Skeletal muscle cell (primary cell): Measurements from ENCODE around the gene RAET1L.
"Not testable (repeated sequence)": the region's sequence is repeated elsewhere in the genome, so short reads cannot be mapped to it uniquely, and the experiment has no call there.

ENCODE experiments used
- DNase-seq: peaks from one replicate; pipeline ENCODE4 v3.0.0-alpha.2; 2010; ENCODE audit warnings: low read depth
- H3K4me3 ChIP-seq: 2 replicates; pipeline ENCODE4 v1.5.1; 2011; ENCODE audit warnings: low read depth, mild to moderate bottlenecking, control low read depth, low read length, moderate library complexity

The RAET1L gene

GRCh38 chr6:150025201-150025917 lies at the start of gene RAET1L:
Gene RAET1L (minus strand): TSS chr6:150025532. CDS start chr6:150025471, 61 bp downstream.
- peak; percentile 7 for DNase-seq
- peak within 1 kb of the TSS; percentile 36 for H3K4me3 ChIP-seq

GRCh38 chr6:150075034-150075421 lies 49.7 kb upstream of the RAET1L start:
- DNase-seq = no peak
- H3K4me3 ChIP-seq = no peak overlapping the region

GRCh38 chr6:150074396-150075033 lies 49.2 kb upstream of the RAET1L start:
- not testable (repeated sequence) for H3K4me3 ChIP-seq, DNase-seq

- DNase-seq = no peak
- H3K4me3 ChIP-seq = no peak overlapping the region
These were observed 46.9 kb upstream of the RAET1L start for GRCh38 chr6:150072201-150072600.

GRCh38 chr6:150070236-150070818 lies 45.0 kb upstream of the RAET1L start:
- H3K4me3 ChIP-seq = no peak overlapping the region
- no peak for DNase-seq

- H3K4me3 ChIP-seq = peak overlapping the region; percentile 87
- DNase-seq = no peak
These were observed 44.4 kb upstream of the RAET1L start for GRCh38 chr6:150069706-150070105.

GRCh38 chr6:150068720-150069648 lies 43.7 kb upstream of the RAET1L start, which contains the start of gene ULBP3:
Gene ULBP3 (minus strand): TSS chr6:150069121. CDS start chr6:150069066, 55 bp downstream.
- DNase-seq = peak; percentile 90
- H3K4me3 ChIP-seq = peak within 1 kb of the TSS; percentile 87

- no peak for DNase-seq
These were observed 42.8 kb upstream of the RAET1L start for GRCh38 chr6:150068151-150068550.

GRCh38 chr6:150065083-150065482 lies 39.8 kb upstream of the RAET1L start:
- H3K4me3 ChIP-seq = no peak overlapping the region
- no peak for DNase-seq

More at GRCh38 chr6:150068151-150068550, 42.8 kb upstream of the RAET1L start:
- peak overlapping the region; percentile 87 for H3K4me3 ChIP-seq

- DNase-seq = no peak
- H3K4me3 ChIP-seq = no peak overlapping the region
These were observed 38.3 kb upstream of the RAET1L start for GRCh38 chr6:150063640-150064039.

- H3K4me3 ChIP-seq, DNase-seq: not testable (repeated sequence)
These were observed 34.6 kb upstream of the RAET1L start for GRCh38 chr6:150059973-150060372.

- DNase-seq = no peak
- no peak overlapping the region for H3K4me3 ChIP-seq
These were observed 33.7 kb upstream of the RAET1L start for GRCh38 chr6:150058986-150059385.

GRCh38 chr6:150058231-150058792 lies 33.0 kb upstream of the RAET1L start:
- no peak for DNase-seq
- H3K4me3 ChIP-seq = no peak overlapping the region

GRCh38 chr6:150057501-150057951 lies 32.2 kb upstream of the RAET1L start:
- no peak overlapping the region for H3K4me3 ChIP-seq
- no peak for DNase-seq

GRCh38 chr6:150056916-150057315 lies 31.6 kb upstream of the RAET1L start:
- DNase-seq = no peak
- no peak overlapping the region for H3K4me3 ChIP-seq

GRCh38 chr6:150056156-150056555 lies 30.8 kb upstream of the RAET1L start:
- no peak overlapping the region for H3K4me3 ChIP-seq
- DNase-seq = no peak

GRCh38 chr6:150055131-150055530 lies 29.8 kb upstream of the RAET1L start:
- H3K4me3 ChIP-seq = no peak overlapping the region
- no peak for DNase-seq

- no peak overlapping the region for H3K4me3 ChIP-seq
- DNase-seq = no peak
These were observed 28.1 kb upstream of the RAET1L start for GRCh38 chr6:150053450-150053849.

GRCh38 chr6:150050846-150051245 lies 25.5 kb upstream of the RAET1L start:
- no peak overlapping the region for H3K4me3 ChIP-seq
- no peak for DNase-seq
